CD1c-positive myeloid dendritic cell (primary cell): ENCODE results near the gene PTPRG.

Experiments
- DNase-seq: peaks from one replicate; pipeline ENCODE4 v3.0.0-alpha.2; 2016; ENCODE audit errors: extremely low spot score

Gene PTPRG

GRCh38 chr3:62265528-62265927 lies 704.2 kb downstream of the PTPRG start:
- DNase-seq: no peak

DNA sequence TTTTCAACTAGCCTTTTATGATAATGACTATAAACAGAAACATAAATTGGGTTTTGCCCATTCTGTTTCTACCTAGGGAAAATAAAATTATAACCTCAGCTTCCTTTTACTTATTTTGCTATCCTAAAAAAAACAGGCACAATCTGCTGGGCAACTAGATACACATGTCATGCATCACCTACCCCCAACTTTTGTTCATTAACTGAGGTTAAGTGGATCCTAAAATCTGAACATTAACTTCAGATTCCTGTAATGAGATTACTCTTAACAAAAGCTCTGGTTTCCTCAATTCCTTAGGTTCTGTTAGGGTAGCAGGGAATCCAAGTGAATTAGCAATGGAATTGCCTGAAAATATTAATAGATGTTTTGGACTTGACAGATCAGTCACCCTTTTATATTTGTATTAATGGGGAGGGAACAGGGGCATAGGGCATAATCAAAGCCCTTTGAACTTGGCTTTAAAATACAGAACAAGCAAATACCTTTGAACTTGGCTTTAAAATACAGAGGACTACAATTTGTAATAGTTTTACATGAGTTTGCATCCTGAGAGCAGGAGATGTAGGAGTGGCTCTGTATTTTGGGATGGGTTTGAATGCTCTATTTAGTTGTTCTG lies 705.4 kb downstream of the PTPRG start:
- no peak for DNase-seq

- no peak for DNase-seq
Measured at GRCh38 chr3:62276658-62277180, 715.3 kb downstream of the PTPRG start.

GRCh38 chr3:62277450-62277849 lies 716.1 kb downstream of the PTPRG start:
- DNase-seq: no peak

GRCh38 chr3:62277986-62278385 lies 716.6 kb downstream of the PTPRG start:
- DNase-seq: no peak

DNA sequence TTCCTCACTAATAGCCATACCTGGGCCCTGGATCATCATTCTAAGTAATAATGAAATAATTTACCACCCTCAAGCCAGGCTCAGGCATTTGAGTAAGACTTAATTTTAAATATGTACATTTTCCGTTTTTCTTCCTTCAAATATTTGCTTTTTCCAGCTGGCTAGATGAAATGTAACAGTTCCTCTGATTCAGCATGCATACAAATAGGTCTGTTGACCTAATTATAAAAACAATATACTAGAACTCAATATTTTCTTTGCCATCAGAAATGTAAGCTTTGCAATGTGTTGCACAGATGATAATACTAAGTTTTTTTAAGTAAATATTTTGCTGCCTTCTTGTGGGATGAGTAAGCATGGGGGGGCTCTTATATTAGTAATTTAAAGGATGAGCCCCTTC lies 720.4 kb downstream of the PTPRG start:
- no peak for DNase-seq

DNA sequence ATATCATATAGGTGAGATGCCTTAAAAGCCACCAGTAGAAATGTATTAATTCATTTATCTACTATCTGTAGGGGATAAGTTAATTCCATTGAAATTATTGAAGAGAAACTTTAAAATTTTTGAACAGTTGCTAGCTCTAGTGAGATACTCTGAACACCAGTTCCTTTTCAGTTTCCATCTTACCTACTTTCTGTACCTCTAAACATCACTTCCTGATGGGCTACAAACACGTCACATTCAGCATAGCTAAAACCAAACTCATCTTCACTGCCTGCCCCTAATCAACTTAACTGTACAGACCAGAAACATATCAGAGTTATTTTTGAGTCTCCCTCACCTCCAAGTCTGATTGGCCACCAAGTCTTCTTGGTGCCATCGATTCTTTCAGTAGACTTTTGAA lies 723.1 kb downstream of the PTPRG start:
- no peak for DNase-seq

- peak; percentile 21 for DNase-seq
Measured at GRCh38 chr3:62287392-62287927, 726.1 kb downstream of the PTPRG start.

GRCh38 chr3:62289922-62290321 lies 728.6 kb downstream of the PTPRG start:
- DNase-seq: no peak

GRCh38 chr3:62293051-62293780 lies 731.8 kb downstream of the PTPRG start:
- no peak for DNase-seq

GRCh38 chr3:62295571-62295970 lies 734.2 kb downstream of the PTPRG start:
- DNase-seq: no peak

GRCh38 chr3:62300617-62301016 lies 739.2 kb downstream of the PTPRG start:
- no peak for DNase-seq

GRCh38 chr3:62312201-62312600 lies 750.8 kb downstream of the PTPRG start:
- no peak for DNase-seq

GRCh38 chr3:62316525-62316924 lies 755.2 kb downstream of the PTPRG start:
- DNase-seq: no peak

DNA sequence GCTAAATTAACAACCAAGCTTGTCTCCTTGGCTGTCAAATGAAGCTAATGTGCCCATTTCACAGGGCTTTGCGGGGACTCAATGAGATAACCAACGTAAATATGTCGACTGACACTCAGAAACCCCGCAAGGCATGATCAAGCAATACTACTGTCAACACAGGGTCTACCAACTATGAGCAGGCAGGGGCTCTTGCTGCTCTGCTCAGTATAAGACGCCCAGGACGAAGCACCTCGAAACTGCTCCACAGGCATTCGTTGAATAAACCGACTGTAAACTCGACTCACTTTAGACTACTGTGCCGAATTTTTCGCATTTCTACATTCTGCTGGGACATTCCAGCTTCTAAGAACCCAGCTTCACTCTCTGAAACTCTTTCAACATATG lies 757.0 kb downstream of the PTPRG start:
- no peak for DNase-seq

- DNase-seq: peak; percentile 93
Measured at GRCh38 chr3:62318752-62319569, 757.6 kb downstream of the PTPRG start.

DNA sequence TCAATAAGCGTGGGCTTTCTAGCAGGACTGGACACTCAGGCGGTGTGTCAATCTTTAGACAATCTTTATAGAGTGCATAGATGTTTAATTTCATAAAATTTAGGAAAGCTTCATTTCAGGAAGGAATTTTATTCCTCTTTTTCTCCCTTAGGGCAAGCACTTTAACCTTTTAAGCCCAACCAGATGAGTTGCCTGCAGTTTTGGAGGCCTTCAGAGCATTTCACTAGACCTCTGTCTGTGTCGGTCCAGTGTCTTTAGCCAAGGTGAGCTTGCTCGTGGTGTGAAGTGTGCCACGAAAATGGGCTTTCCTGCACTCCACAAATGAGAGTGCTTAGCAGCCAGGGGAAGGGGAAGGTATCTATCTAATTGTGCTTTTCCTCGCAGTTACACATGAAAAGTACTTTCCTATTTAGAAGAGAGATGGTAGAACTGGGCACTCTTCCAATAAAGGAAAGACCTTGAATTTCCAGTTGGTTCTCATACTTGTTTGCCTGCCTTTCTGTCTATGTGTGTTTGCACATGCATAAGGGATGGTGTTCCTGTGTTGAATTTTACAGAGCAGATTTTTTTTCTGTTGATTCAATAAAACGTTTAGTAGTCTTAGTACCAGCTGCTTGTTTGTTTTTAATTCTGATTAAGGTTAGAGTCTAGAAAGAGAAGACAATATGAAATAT lies 758.3 kb downstream of the PTPRG start:
- DNase-seq: no peak

DNA sequence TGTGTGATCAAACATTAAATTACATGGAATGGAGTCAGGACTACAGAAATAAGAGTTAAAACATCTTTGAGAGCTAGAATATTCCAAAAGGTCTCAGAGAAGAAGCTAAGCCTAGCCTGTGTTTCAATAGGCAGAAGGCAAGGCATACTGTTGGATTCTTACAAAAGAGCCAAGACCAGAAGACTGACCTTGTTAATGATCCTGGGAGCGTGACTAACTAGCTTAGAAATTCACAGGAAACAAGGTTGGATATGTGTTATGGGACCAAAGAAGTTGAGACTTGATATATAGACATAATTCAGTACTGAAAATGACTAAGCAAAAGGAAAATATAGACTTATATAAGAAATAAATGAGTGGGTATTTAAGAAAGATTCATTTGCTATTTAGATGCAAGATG lies 761.9 kb downstream of the PTPRG start:
- DNase-seq: no peak

DNA sequence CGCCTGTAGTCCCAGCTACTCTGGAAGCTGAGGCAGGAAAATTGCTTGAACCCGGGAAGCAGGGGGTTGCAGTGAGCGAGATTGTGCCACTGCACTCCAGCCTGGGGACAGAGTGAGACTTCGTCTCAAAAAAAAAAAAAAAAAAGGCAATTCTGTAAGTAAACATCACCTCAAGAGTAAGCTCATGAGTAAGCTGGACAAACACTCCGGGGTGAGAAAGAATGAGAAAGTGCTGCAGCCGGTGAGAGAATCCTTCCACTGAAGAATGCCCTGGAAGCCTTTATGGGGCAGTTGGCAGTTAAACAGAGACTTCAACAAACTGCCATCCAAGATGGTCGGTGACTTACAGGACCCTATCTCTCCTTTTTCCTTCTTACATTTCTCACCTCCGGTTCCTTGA lies 764.5 kb downstream of the PTPRG start:
- DNase-seq: no peak

- DNase-seq: no peak
Measured at GRCh38 chr3:62329971-62330370, 768.6 kb downstream of the PTPRG start.

DNA sequence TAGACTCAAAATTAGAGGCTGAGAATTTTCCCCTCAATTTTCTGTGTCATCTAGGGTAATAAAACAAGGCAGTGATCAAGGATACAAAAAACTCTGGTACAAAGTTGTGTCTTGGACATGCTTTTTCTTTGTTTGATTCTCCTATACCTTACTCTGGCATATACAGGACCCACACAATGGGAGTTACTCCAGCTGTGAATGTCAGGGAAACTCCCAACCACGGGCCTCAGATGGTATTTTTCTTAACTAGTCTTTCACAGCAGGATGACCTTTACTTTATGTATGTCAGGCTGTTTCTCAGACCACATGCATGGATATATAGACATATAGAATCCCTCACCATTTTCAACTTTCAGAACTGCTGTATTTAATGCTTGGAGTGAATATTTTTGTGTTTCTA lies 770.6 kb downstream of the PTPRG start:
- DNase-seq: no peak

DNA sequence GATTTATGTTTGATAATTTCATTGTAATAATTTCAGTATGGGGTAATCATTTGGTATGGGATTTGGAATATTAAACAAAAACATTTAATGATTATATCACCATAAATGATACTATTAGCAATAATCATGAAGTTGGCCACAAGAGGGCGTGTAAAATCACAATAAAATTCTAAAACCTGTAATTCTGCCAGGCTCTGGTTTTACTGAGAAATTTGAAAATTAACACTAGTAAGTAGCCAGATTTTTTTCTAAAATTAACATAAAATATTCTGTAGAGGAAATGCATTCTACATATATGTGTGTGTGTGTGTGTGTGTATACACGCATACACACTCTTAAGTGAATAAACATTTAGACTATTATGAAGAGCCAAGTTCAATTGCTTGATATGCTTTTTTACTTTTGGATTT lies 771.5 kb downstream of the PTPRG start:
- DNase-seq: no peak
